ENCODE data around the gene ATAD2B.
"Not testable (repeated sequence)": the region's sequence is repeated elsewhere in the genome, so short reads cannot be mapped to it uniquely, and the experiment has no call there.

DNA sequence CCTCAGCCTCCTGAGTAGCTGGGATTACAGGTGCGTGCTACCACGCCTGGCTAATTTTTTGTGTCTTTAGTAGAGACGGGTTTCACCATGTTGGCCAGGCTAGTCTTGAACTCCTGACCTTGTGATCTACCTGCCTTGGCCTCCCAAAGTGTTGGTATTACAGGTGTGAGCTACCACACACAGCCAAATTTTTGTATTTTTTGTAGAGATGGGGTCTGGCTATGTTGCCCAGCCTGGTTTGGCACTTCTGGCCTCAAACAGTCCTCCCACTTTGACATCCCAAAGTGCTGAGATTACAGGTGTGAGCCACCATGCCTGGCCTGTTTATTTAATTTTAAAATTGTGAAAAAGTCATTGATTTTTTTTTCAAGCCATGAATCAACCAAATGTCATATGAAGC, 25.6 kb upstream of the ATAD2B start:
- not testable (repeated sequence) for TF ChIP-seq EZH2 (IDR thresholded peaks at IDR 0.05; ENCODE audit: low read length, missing control alignments)
- TF ChIP-seq, protein P1, sequence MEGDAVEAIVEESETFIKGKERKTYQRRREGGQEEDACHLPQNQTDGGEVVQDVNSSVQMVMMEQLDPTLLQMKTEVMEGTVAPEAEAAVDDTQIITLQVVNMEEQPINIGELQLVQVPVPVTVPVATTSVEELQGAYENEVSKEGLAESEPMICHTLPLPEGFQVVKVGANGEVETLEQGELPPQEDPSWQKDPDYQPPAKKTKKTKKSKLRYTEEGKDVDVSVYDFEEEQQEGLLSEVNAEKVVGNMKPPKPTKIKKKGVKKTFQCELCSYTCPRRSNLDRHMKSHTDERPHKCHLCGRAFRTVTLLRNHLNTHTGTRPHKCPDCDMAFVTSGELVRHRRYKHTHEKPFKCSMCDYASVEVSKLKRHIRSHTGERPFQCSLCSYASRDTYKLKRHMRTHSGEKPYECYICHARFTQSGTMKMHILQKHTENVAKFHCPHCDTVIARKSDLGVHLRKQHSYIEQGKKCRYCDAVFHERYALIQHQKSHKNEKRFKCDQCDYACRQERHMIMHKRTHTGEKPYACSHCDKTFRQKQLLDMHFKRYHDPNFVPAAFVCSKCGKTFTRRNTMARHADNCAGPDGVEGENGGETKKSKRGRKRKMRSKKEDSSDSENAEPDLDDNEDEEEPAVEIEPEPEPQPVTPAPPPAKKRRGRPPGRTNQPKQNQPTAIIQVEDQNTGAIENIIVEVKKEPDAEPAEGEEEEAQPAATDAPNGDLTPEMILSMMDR (conservative IDR thresholded peaks at IDR 0.05 in 1 of 2, IDR thresholded peaks at IDR 0.05 in 1 of 2; ENCODE audit: low read depth in 1 of 2, low read length in 2 of 2): not testable (repeated sequence)

All from fibroblast of lung (primary cell).